Tibial nerve (tissue), 4 donors: ENCODE results near the gene CSF1R.

Experiments used
- EP300 ChIP-seq, 2 donors: sonication (generic); formaldehyde crosslinking; IDR thresholded peaks; one replicate each; pipeline ENCODE4 v1.6.1; 2017; ENCODE audit warnings: antibody characterized with exemption in 2 of 2, mild to moderate bottlenecking in 1 of 2
- POLR2A ChIP-seq, 2 donors: fragments of 450-650 bp; IDR thresholded peaks; one replicate each; pipeline ENCODE4 v1.6.1; 2017; ENCODE audit warnings: antibody characterized with exemption in 2 of 2, mild to moderate bottlenecking in 2 of 2, moderate library complexity in 2 of 2
- TF ChIP-seq, protein P1 (sequence below), 5 experiments: fragments of 200-600 bp in 3 of 5; fragments of 450-650 bp in 2 of 5; sonication (generic) in 3 of 5; IDR thresholded peaks; one replicate each; pipeline ENCODE4 v1.5.1; 2016 to 2019; ENCODE audit warnings: antibody characterized with exemption in 5 of 5, mild to moderate bottlenecking in 3 of 5, moderate library complexity in 2 of 5

GRCh38 chr5:150044712-150045111, 41.6 kb downstream of the CSF1R start:
- TF ChIP-seq, protein P1, sequence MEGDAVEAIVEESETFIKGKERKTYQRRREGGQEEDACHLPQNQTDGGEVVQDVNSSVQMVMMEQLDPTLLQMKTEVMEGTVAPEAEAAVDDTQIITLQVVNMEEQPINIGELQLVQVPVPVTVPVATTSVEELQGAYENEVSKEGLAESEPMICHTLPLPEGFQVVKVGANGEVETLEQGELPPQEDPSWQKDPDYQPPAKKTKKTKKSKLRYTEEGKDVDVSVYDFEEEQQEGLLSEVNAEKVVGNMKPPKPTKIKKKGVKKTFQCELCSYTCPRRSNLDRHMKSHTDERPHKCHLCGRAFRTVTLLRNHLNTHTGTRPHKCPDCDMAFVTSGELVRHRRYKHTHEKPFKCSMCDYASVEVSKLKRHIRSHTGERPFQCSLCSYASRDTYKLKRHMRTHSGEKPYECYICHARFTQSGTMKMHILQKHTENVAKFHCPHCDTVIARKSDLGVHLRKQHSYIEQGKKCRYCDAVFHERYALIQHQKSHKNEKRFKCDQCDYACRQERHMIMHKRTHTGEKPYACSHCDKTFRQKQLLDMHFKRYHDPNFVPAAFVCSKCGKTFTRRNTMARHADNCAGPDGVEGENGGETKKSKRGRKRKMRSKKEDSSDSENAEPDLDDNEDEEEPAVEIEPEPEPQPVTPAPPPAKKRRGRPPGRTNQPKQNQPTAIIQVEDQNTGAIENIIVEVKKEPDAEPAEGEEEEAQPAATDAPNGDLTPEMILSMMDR (IDR thresholded peaks at IDR 0.05) = no peak
- no peak for TF ChIP-seq POLR2A (IDR thresholded peaks at IDR 0.05)
- TF ChIP-seq EP300 (IDR thresholded peaks at IDR 0.05) = no peak
